Activated T-cell treated with anti-CD3 and anti-CD28 coated beads for 1 hour (primary cell): ENCODE data around the gene SLC26A9.
"Not testable (repeated sequence)": the region's sequence is repeated elsewhere in the genome, so short reads cannot be mapped to it uniquely, and the experiment has no call there.

ENCODE experiments used
- DNase-seq: peaks from one replicate; pipeline ENCODE4 v3.0.0-alpha.2; 2020; ENCODE audit warnings: low read depth

The SLC26A9 gene

DNA sequence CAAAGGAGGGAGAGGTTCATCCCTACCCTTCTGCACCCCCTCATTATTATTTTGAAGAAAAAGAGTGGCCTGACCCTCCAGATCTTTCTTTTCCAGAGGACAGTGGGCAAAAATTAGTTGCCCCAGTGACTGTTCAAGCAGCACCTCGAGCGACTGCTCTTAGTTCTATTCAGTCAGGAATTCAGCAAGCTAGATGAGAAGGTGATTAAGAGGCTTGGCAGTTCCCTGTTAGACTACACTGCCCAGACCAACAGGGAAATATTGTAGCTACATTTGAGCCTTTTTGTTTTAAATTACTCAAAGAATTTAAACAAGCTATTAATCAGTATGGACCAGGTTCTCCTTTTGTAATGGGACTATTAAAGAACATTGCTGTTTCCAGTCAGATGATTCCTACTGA lies 51.8 kb downstream of the SLC26A9 start:
- not testable (repeated sequence) for DNase-seq

- not testable (repeated sequence) for DNase-seq
These were observed 52.6 kb downstream of the SLC26A9 start for GRCh38 chr1:205890631-205891030.

DNA sequence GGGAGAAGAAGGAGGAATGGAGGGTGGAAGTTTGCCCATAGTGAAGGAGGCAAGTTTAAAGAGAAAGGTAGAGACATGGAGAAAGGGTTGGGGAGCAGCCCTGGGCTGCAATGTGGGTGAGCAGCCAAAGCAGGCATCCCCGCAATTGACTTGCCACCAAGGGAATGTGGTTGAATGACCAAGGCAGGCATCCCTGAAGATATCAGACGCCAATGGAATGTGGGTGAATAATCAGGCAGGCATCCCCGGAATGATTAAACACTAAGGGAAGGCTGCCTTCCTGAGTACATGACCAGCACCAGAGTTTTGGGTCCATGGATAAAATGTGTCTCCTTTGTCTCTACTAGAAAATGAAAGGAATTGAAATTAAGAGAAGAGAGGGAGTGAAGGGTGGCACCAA lies 53.5 kb downstream of the SLC26A9 start:
- not testable (repeated sequence) for DNase-seq

GRCh38 chr1:205889006-205889405 lies 54.2 kb downstream of the SLC26A9 start:
- not testable (repeated sequence) for DNase-seq

GRCh38 chr1:205883792-205884191 lies 59.5 kb downstream of the SLC26A9 start:
- no peak for DNase-seq

GRCh38 chr1:205880923-205881322 lies 62.3 kb downstream of the SLC26A9 start:
- DNase-seq: no peak

DNA sequence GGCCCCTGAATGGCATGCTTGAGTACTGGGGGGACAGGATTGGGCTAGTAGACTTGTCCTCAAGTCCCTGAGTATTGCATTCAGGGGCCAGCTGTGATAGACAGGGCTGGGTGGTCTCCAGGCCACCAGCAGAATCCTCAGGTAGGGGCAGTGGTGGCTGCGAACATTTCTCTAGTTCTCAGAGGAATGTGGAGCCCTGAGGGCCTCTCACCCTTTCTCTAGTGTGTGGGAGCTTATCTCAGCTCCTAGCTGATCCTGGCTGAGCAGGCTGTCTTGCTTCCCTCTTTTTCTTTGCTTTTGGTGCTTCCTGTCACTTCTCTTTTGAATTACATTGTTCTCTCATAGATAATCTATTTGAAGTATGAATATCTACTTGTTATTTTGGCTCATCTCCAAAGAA lies 63.3 kb downstream of the SLC26A9 start:
- no peak for DNase-seq

DNA sequence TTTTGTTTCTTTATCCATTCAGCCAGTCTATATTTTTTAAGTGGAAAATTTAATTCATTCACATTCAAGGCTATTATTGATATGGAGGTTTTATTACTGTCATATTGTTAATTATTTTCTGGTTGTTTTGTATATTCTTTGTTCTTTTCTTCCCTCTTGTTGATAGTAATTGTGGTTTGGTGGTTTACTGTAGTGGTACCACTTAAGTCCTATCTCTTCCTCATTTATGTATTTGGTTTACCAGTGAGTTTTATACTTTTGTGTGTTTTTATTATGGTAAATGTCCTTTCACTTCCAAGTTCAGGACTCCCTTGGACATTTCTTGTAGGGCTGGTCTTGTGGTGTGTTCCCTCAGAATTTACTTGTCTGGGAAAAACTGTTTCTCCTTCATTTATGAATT lies 65.2 kb downstream of the SLC26A9 start:
- no peak for DNase-seq

DNA sequence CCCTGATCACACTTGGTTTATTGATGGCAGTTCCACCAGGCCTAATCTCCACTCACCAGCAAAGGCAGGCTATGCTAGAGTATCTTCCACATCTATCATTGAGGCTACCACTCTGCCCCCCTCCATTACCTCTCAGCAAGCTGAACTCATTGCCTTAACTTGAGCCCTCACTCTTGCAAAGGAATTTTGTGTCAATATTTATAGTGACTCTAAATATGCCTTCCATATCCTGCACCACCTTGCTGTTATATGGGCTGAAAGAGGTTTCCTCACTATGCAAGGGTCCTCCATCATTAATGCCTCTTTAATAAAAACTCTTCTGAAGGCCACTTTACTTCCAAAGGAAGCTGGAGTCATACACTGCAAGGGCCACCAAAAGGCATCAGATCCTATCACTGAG lies 70.1 kb downstream of the SLC26A9 start:
- DNase-seq: not testable (repeated sequence)

DNA sequence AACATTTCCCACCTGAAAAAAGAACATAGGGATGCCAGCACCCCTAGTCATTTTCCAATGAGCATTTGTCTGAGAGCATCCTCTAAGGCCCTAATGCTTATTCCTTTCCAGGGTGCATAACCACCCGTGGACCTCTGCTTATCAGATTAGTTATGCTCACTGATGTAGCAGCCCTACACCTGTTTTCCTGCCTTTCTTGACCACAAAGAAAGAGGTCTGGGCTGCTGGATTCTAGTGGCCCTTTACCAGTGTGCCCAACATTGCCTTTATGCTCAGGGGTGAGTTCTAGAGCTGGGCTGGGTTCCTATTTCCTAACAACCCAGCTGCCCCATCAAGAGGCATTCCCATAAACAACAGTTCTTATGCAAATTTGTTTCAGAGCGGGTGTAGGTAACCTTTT lies 73.0 kb downstream of the SLC26A9 start:
- DNase-seq: no peak
